HUES48 (cell line): ENCODE data around the gene CCNT2.
"Not testable (repeated sequence)": the region's sequence is repeated elsewhere in the genome, so short reads cannot be mapped to it uniquely, and the experiment has no call there.

Experiments used
- H3K27ac ChIP-seq: one replicate; pipeline ENCODE4 v1.7.0; 2013; ENCODE audit warnings: low read depth, low read length, inconsistent platforms
- H3K27me3 ChIP-seq: 2 replicates; pipeline ENCODE4 v1.6.1; 2013; ENCODE audit warnings: mild to moderate bottlenecking, low read length; ENCODE audit not compliant: control insufficient read depth, insufficient read depth
- H3K36me3 ChIP-seq: 2 replicates; pipeline ENCODE4 v1.6.1; 2013; ENCODE audit warnings: low read length; ENCODE audit not compliant: control insufficient read depth, insufficient read depth
- H3K4me1 ChIP-seq: 2 replicates; pipeline ENCODE4 v1.6.1; 2013; ENCODE audit warnings: mild to moderate bottlenecking, low read length; ENCODE audit not compliant: control insufficient read depth, insufficient read depth
- H3K4me3 ChIP-seq: 2 replicates; pipeline ENCODE4 v1.5.1; 2013; ENCODE audit warnings: mild to moderate bottlenecking, low read depth, low read length
- H3K9ac ChIP-seq: 2 replicates; pipeline ENCODE4 v1.6.1; 2013; ENCODE audit warnings: mild to moderate bottlenecking, low read depth, low read length, moderate library complexity
- H3K9me3 ChIP-seq: 2 replicates; pipeline ENCODE4 v1.6.1; 2013; ENCODE audit warnings: low read length; ENCODE audit not compliant: control insufficient read depth, insufficient read depth

CCNT2 gene

GRCh38 chr2:134975281-134976009 lies 56.8 kb downstream of the CCNT2 start:
- H3K27me3 ChIP-seq, result no peaks in the 10 kb centered on the region
- no peak overlapping the region for H3K4me3 ChIP-seq
- H3K4me1 ChIP-seq, result no peaks in the 10 kb centered on the region
- peaks cover 4% of the 10 kb centered on the region; the same call in 1 of the 2 replicates for H3K9me3 ChIP-seq
- no peaks in the 10 kb centered on the region for H3K36me3 ChIP-seq
- H3K9ac ChIP-seq, result no peak overlapping the region
- no peak overlapping the region for H3K27ac ChIP-seq

DNA sequence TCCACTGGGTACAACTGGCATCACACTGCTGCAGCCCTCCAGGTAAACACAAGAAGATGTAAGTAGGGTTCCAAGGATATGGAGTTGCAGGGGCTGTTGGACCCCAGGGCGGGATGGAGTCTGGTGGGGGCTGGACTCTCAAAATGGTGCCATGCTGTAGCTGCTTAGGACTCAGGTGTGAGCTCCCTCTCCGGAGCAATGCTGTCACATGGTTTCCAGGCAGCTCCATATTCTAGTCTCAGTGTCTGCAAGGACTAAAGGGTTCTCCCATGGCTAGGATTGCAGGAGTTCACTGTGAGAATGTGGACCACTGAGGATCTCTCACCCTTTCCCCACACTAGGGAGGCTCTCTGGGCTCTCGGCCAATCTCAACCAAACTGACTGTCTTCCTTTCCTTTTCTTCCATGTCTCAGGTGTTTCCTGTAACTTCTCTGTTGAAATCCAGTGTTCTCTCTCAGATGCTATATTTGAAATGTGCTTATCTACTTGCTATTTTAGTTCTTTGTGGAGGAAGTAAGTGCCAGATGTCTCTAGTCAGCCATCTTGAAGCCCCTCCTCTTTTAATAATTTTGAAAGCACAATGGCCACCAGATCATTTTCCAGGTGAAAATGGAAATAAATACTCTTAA lies 57.6 kb downstream of the CCNT2 start:
- H3K27me3 ChIP-seq, result no peaks in the 10 kb centered on the region
- H3K9me3 ChIP-seq, result no peaks in the 10 kb centered on the region
- H3K27ac ChIP-seq, result no peak overlapping the region
- no peaks in the 10 kb centered on the region for H3K4me1 ChIP-seq
- H3K4me3 ChIP-seq, result no peak overlapping the region
- no peak overlapping the region for H3K9ac ChIP-seq
- no peaks in the 10 kb centered on the region for H3K36me3 ChIP-seq

DNA sequence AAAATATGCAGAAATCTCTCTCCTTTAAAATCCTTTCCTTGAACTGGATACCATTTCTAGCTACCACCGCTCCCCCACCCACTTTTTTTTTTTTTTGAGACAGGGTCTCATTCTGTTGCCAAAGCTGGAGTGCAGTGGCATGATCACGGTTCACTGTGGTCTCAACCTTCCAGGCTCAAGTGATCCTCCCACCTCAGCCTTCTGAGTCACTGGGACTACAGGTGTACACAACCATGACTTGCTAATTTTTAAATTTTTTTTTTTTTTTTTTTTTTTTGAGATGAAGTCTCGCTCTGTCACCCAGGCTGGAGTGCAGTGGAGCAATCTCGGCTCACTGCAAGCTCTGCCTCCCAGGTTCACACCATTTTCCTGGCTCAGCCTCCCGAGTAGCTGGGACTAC lies 58.5 kb downstream of the CCNT2 start:
- H3K36me3 ChIP-seq, H3K4me1 ChIP-seq, H3K27me3 ChIP-seq, H3K9ac ChIP-seq, H3K4me3 ChIP-seq, H3K9me3 ChIP-seq, H3K27ac ChIP-seq: not testable (repeated sequence)

DNA sequence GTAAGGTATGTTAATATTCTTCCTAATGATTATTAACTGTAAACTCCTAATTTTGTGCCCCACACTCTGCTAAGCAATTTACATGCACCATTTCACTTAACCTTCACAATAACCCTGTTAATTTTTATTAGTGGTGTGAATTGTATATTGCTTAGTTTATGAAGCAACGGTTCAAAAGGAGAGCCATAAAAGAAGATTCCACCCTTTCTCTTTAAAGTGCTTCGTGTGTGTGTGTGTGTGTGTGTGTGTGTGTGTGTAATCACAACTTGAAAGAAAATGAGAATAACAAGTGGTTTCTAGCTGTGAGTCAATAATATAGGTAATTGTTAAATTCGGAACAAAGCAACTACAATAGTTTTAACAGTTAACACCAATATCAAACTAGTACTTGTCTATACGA lies 60.6 kb downstream of the CCNT2 start:
- Histone ChIP-seq H3K4me3 (no peak overlapping the region), H3K27ac (no peak overlapping the region), H3K4me1 (no peaks in the 10 kb centered on the region), H3K36me3 (no peaks in the 10 kb centered on the region), H3K27me3 (no peaks in the 10 kb centered on the region), H3K9me3 (no peaks in the 10 kb centered on the region), H3K9ac (no peak overlapping the region)

- Histone ChIP-seq H3K27ac (no peak overlapping the region), H3K4me1 (no peaks in the 10 kb centered on the region)
These were observed 62.0 kb downstream of the CCNT2 start for GRCh38 chr2:134980639-134981038.

DNA sequence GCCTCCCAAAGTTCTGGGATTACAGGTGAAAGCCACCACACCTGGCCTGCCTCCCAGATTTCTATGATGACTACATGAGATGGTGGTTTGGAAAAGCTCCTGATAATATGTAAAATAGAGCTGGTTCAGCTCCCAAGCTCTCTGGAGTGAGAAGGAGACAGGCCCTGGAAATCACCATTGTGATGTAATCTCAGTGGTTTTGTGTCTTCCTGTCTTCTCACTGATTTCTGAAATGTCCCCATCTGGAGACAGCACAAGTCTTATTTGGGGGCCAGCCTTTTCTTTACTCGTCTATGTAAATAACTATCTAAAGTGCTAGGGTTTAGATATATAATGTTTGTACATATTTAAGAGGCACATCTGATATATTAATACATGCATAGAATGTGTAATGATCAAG lies 64.0 kb downstream of the CCNT2 start:
- H3K4me1 ChIP-seq, result no peaks in the 10 kb centered on the region
- H3K4me3 ChIP-seq, result no peak overlapping the region
- no peaks in the 10 kb centered on the region for H3K9me3 ChIP-seq
- H3K27me3 ChIP-seq, result no peaks in the 10 kb centered on the region; the same call in 1 of the 2 replicates
- H3K9ac ChIP-seq, result no peak overlapping the region
- no peak overlapping the region for H3K27ac ChIP-seq
- no peaks in the 10 kb centered on the region for H3K36me3 ChIP-seq

More at GRCh38 chr2:134980639-134981038, 62.0 kb downstream of the CCNT2 start:
- Histone ChIP-seq H3K36me3 (no peaks in the 10 kb centered on the region), H3K27me3 (no peaks in the 10 kb centered on the region), H3K9me3 (no peaks in the 10 kb centered on the region), H3K4me3 (no peak overlapping the region), H3K9ac (no peak overlapping the region)

DNA sequence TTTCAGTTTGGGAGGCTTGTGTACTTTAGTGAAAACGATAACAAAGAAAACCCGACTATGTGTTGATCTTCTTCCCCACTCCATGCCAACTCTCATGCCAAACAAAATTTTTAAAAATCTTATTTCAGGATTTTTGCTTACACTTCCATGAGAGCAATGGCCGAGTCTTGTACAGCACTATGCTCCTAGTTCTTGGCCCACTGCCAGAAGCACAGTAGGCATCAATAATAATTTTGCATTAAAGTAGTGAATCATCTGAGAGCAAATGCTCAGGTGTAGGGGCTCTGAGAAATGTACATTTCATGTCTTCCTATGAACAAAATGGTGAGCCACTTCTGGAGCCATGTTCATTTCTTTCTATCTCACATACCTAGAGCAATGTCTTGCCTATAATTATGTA lies 66.4 kb downstream of the CCNT2 start:
- Histone ChIP-seq H3K36me3 (no peaks in the 10 kb centered on the region), H3K4me1 (no peaks in the 10 kb centered on the region), H3K27me3 (no peaks in the 10 kb centered on the region; the same call in 1 of the 2 replicates), H3K9ac (no peak overlapping the region), H3K27ac (no peak overlapping the region), H3K4me3 (no peak overlapping the region), H3K9me3 (no peaks in the 10 kb centered on the region)

- H3K36me3 ChIP-seq, result no peaks in the 10 kb centered on the region
- H3K4me3 ChIP-seq, result no peak overlapping the region
- H3K27me3 ChIP-seq, result no peaks in the 10 kb centered on the region; the same call in 1 of the 2 replicates
- H3K9me3 ChIP-seq, result no peaks in the 10 kb centered on the region
- H3K27ac ChIP-seq, result no peak overlapping the region
- no peaks in the 10 kb centered on the region for H3K4me1 ChIP-seq
- no peak overlapping the region for H3K9ac ChIP-seq
These were observed 70.5 kb downstream of the CCNT2 start for GRCh38 chr2:134988994-134989605.

DNA sequence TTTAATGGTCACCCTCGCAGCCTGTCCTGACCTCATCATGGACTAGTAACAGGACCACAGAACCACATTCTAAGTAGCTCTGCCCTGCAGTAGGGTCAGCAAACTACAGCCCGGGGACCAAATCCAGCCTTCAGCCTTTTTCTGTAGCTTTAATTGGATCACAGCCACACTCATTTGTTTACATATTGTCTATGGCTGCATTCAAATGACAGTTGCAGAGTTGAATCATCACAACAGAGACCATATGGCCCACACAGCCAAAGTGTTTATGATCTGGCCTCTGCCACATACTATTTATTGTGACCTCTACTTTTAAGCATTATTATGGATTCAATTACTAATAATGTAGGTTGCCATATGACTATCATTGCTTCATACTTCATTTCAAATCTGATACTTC lies 80.9 kb downstream of the CCNT2 start:
- Histone ChIP-seq H3K4me1 (no peaks in the 10 kb centered on the region), H3K27me3 (peaks cover 2% of the 10 kb centered on the region)

DNA sequence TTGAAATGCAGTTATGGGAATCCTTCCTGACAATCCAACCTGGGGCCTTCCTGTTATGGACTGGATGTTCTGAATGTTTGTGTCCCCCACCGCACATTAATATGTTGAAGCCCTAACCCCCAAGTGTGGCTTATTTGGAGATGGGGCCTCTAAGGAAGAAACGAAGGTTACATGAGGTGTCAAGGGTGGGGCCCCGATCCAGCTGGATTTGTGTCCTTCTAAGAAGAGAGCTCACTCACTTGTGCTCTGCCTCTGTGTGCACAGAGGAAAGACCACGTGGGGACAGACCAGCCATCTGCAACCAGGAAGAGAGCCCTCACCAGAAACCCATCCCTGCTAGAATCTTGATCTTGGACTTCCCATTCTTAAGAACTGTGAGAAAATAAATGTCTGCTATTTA lies 84.2 kb downstream of the CCNT2 start:
- H3K9ac ChIP-seq, result no peak overlapping the region
- peaks cover 9% of the 10 kb centered on the region for H3K4me1 ChIP-seq
- no peaks in the 10 kb centered on the region for H3K36me3 ChIP-seq
- no peak overlapping the region for H3K4me3 ChIP-seq
- H3K27me3 ChIP-seq, result peaks cover 15% of the 10 kb centered on the region
- H3K9me3 ChIP-seq, result no peaks in the 10 kb centered on the region
- no peak overlapping the region for H3K27ac ChIP-seq

More for the DNA sequence above, 80.9 kb downstream of the CCNT2 start:
- Histone ChIP-seq H3K27ac (no peak overlapping the region), H3K9me3 (no peaks in the 10 kb centered on the region), H3K4me3 (no peak overlapping the region), H3K9ac (no peak overlapping the region), H3K36me3 (no peaks in the 10 kb centered on the region)
